Diencephalon (tissue), 1 donor: Measurements from ENCODE around the gene TP53TG3D. TPM values are rescaled to one million over a fixed set of nuclear protein-coding genes. Genes with fewer than 3 reads are reported as not detected.

Experiments used
- small RNA-seq: library from RNA; depleted of rRNA; stranded (forward); fragments of <200 nt; gene quantifications from one replicate; pipeline ENCODE3, GENCODE V24; 2014
- total RNA-seq: library from RNA; depleted of rRNA; stranded (reverse); fragments of >200 nt; gene quantifications from one replicate; pipeline ENCODE4 v1.2.3, GENCODE V29; 2014

TP53TG3D gene, protein sequence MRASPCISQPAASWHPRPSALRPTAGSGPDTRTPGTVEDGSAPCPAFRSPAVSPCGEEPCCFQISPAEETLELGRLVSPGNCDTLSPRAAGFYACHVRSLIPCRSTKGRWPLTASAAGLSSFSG
- 0.92 TPM for total RNA-seq

DNA sequence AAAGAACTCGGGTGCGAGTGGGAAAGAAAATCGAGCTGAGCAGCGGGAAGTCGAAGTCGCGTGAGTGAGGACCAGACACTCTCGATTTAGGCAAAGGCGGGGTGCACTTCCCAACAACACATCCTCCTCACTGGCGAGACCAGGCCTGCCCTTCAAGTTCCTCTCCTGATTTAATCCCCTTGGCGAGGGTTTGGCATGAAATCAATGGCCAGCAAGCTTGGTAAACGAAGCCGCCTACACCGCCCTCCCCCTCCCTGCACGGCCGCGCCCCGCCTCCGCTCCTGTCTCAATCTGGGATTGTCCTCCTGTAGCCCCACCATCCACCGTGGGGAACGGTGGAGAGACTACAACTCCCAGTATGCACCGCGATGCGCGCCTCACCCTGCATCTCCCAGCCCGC lies at the start of gene TP53TG3D:
TP53TG3D (plus strand) TSS at position 301 of the 400 bp plus-strand sequence; CDS start at position 369, 68 bp downstream.

Small RNAs within 50 kb of the gene (small RNA-seq; reads per million reads assigned to genes)
- gene AC133485.1 (not detected), gene AC140878.1 (not detected)
